ENCODE measurements around the gene MFSD8. TPM values are rescaled to one million over a fixed set of nuclear protein-coding genes. Genes with fewer than 3 reads are reported as not detected.

The MFSD8 gene
- total and polyA plus RNA-seq, 4 donors, result 7.2 to 40.6 (median 17.9) TPM

GRCh38 chr4:127889903-127890302, 75.1 kb downstream of the MFSD8 start:
- H3K4me3 ChIP-seq, result no peak overlapping the region
- no peak overlapping the region for H3K9ac ChIP-seq (ENCODE audit: insufficient read depth in 1 of 2, low read length in 2 of 2)
- no peaks in the 10 kb centered on the region for H3K9me3 ChIP-seq (ENCODE audit: control insufficient read depth in 4 of 4, insufficient read depth in 3 of 4, low read length in 3 of 4)
- peaks cover 0 to 20% (median 6%) of the 10 kb centered on the region in 4 donors for H3K36me3 ChIP-seq (ENCODE audit: control insufficient read depth in 4 of 4, insufficient read depth in 4 of 4, low read length in 4 of 4)
- H3K27me3 ChIP-seq (ENCODE audit: control insufficient read depth in 3 of 3, insufficient read depth in 3 of 3, low read length in 2 of 3), result no peaks in the 10 kb centered on the region
- H3K4me1 ChIP-seq (ENCODE audit: control insufficient read depth in 5 of 5, insufficient read depth in 5 of 5, low read length in 5 of 5), result no peaks in the 10 kb centered on the region
- H3K27ac ChIP-seq (ENCODE audit: low read depth in 1 of 2, low read length in 1 of 2), result no peak overlapping the region
- DNase-seq (no peak), ATAC-seq (ENCODE audit: insufficient read depth, low FRiP score) (no peak)
- no peak for TF ChIP-seq CTCF (IDR thresholded peaks at IDR 0.05; ENCODE audit: control extremely low read depth, extremely low read depth)
- WGBS, 2 donors, result 85 to 91% methylated on average over 3 of the region's 3 CpGs

GRCh38 chr4:127888559-127888958, 76.4 kb downstream of the MFSD8 start:
- Histone ChIP-seq H3K27me3 (ENCODE audit: control insufficient read depth in 3 of 3, insufficient read depth in 3 of 3, low read length in 2 of 3) (no peaks in the 10 kb centered on the region), H3K4me3 (no peak overlapping the region), H3K4me1 (ENCODE audit: control insufficient read depth in 5 of 5, insufficient read depth in 5 of 5, low read length in 5 of 5) (no peaks in the 10 kb centered on the region), H3K36me3 (ENCODE audit: control insufficient read depth in 4 of 4, insufficient read depth in 4 of 4, low read length in 4 of 4) (peaks cover 0 to 16% (median 4%) of the 10 kb centered on the region in 4 donors), H3K9ac (ENCODE audit: insufficient read depth in 1 of 2, low read length in 2 of 2) (no peak overlapping the region), H3K27ac (ENCODE audit: low read depth in 1 of 2, low read length in 1 of 2) (no peak overlapping the region), H3K9me3 (ENCODE audit: control insufficient read depth in 4 of 4, insufficient read depth in 3 of 4, low read length in 3 of 4) (no peaks in the 10 kb centered on the region)
- WGBS, 2 donors, result 100% methylated on average over 1 of the region's 1 CpG
- TF ChIP-seq CTCF (IDR thresholded peaks at IDR 0.05; ENCODE audit: control extremely low read depth, extremely low read depth), result no peak
- no peak for DNase-seq
- ATAC-seq (ENCODE audit: insufficient read depth, low FRiP score), result no peak

GRCh38 chr4:127881563-127881864, 83.5 kb downstream of the MFSD8 start:
- no peak for TF ChIP-seq CTCF (IDR thresholded peaks at IDR 0.05; ENCODE audit: control extremely low read depth, extremely low read depth)
- no peak overlapping the region for H3K27ac ChIP-seq (ENCODE audit: low read depth in 1 of 2, low read length in 1 of 2)

More at GRCh38 chr4:127881563-127881864, 83.5 kb downstream of the MFSD8 start:
- H3K4me1 ChIP-seq (ENCODE audit: control insufficient read depth in 5 of 5, insufficient read depth in 5 of 5, low read length in 5 of 5), result peaks cover 0 to 15% (median 2%) of the 10 kb centered on the region in 5 donors
- H3K9me3 ChIP-seq (ENCODE audit: control insufficient read depth in 4 of 4, insufficient read depth in 3 of 4, low read length in 3 of 4), result no peaks in the 10 kb centered on the region
- peak overlapping the region; percentile 76 for H3K4me3 ChIP-seq
- DNase-seq (no peak), ATAC-seq (ENCODE audit: insufficient read depth, low FRiP score) (no peak)
- peaks cover 0 to 7% (median 0%) of the 10 kb centered on the region in 4 donors for H3K36me3 ChIP-seq (ENCODE audit: control insufficient read depth in 4 of 4, insufficient read depth in 4 of 4, low read length in 4 of 4)
- WGBS, 2 donors, result 1 to 2% methylated on average over 7 of the region's 7 CpGs
- H3K27me3 ChIP-seq (ENCODE audit: control insufficient read depth in 3 of 3, insufficient read depth in 3 of 3, low read length in 2 of 3), result no peaks in the 10 kb centered on the region
- peak overlapping the region; percentile 67 to 76 for H3K9ac ChIP-seq (ENCODE audit: insufficient read depth in 1 of 2, low read length in 2 of 2)
